HepG2 (cell line): ENCODE measurements around the gene NAGS. TPM values are rescaled to one million over a fixed set of nuclear protein-coding genes. Genes with fewer than 3 reads are reported as not detected.

Experiments used
- ATAC-seq: fragments of 200-7000 bp; cut with Tn5 transposase; 3 replicates; pipeline ENCODE4 v1.9.1; 2020; ENCODE audit warnings: mild to moderate bottlenecking, moderate library complexity
- BruUV-seq: library from RNA; stranded (reverse); fragments of 400-500 nt; replicated peaks from 2 replicates; lab custom pipeline; 2021; lab: Mats Ljungman, UMichigan
- CTCF ChIA-PET: fragments of 300-600 bp; formaldehyde crosslinking; extraction: SDS; loops from one replicate; lab custom pipeline; 2021; ENCODE audit warnings: low total read pairs, inconsistent platforms, low intra/inter-chr PET ratio; lab: Yijun Ruan, JAX
- POLR2A ChIA-PET: fragments of 350-600 bp; sonication (Branson Sonifier 250); formaldehyde crosslinking; loops from one replicate; lab custom pipeline; 2020; ENCODE audit warnings: antibody characterized with exemption, inconsistent platforms; lab: Yijun Ruan, JAX
- DNase-seq: peaks from one replicate; pipeline ENCODE4 v3.0.0-alpha.2; 2015; ENCODE audit warnings: low spot score
- FAIRE-seq: peaks from 3 replicates; lab custom pipeline; 2011; peaks lifted over from hg19 to GRCh38; lab: Jason Lieb, UNC
- H2AFZ ChIP-seq: one replicate; pipeline ENCODE4 v1.6.1; 2011; ENCODE audit warnings: low read length, inconsistent platforms
- H3K27ac ChIP-seq: fragments of 300-600 bp; 3 replicates; pipeline ENCODE4 v1.8.0; 2011; ENCODE audit warnings: mixed run types, mild to moderate bottlenecking, mixed read lengths, low read length, inconsistent platforms; ENCODE audit not compliant: insufficient read depth; ENCODE audit errors: extremely low read length
- H3K27me3 ChIP-seq, 2 experiments: fragments of 200-600 bp in 1 of 2; 2 replicates in 1 of 2; 3 replicates in 1 of 2; pipeline versions ENCODE4 v1.6.0 to v1.8.0; 2011; ENCODE audit warnings: low read length in 2 of 2, mild to moderate bottlenecking in 2 of 2, moderate library complexity in 2 of 2, inconsistent platforms in 1 of 2; ENCODE audit not compliant: insufficient read depth in 2 of 2, control insufficient read depth in 1 of 2
- H3K36me3 ChIP-seq, 2 experiments: fragments of 200-600 bp in 1 of 2; replicated peaks in 1 of 2; 2 replicates in 1 of 2; 3 replicates in 1 of 2; pipeline versions ENCODE4 v1.5.1 to v1.8.0; 2011; ENCODE audit warnings: low read length in 2 of 2, inconsistent platforms in 1 of 2; ENCODE audit not compliant: insufficient read depth in 2 of 2, control insufficient read depth in 1 of 2
- H3K4me1 ChIP-seq: 2 replicates; pipeline ENCODE4 v1.5.1; 2012; ENCODE audit warnings: low read length, inconsistent platforms; ENCODE audit not compliant: insufficient read depth
- H3K4me2 ChIP-seq: 2 replicates; pipeline ENCODE4 v1.6.0; 2011; ENCODE audit warnings: low read depth, low read length, inconsistent platforms
- H3K4me3 ChIP-seq, 3 experiments: fragments of 200-600 bp in 1 of 3; sonication (generic), shearing (Covaris generic) in 1 of 3; replicated peaks in 1 of 3; 2 replicates each; pipeline ENCODE4 v1.5.1; 2011 to 2016; ENCODE audit warnings: low read length in 3 of 3, inconsistent platforms in 2 of 3, low read depth in 2 of 3, mild to moderate bottlenecking in 2 of 3, control low read depth in 1 of 3, mixed read lengths in 1 of 3; ENCODE audit not compliant: insufficient read depth in 1 of 3
- H3K79me2 ChIP-seq: one replicate; pipeline ENCODE4 v1.6.1; 2011; ENCODE audit warnings: low read length, inconsistent platforms; ENCODE audit not compliant: insufficient read depth
- H3K9ac ChIP-seq: 2 replicates; pipeline ENCODE4 v1.6.0; 2011; ENCODE audit warnings: mild to moderate bottlenecking, low read depth, low read length, inconsistent platforms; ENCODE audit not compliant: insufficient read depth
- H3K9me3 ChIP-seq: 2 replicates; pipeline ENCODE4 v1.5.1; 2012; ENCODE audit warnings: mild to moderate bottlenecking, low read length
- H4K20me1 ChIP-seq: 2 replicates; pipeline ENCODE4 v1.6.0; 2011; ENCODE audit warnings: inconsistent platforms, mild to moderate bottlenecking, low read length, moderate library complexity; ENCODE audit not compliant: insufficient read depth
- BORCS8-MEF2B ChIP-seq: sonication (generic); formaldehyde crosslinking; IDR thresholded peaks from 2 replicates; pipeline ENCODE4 v1.8.0; 2022; ENCODE audit warnings: mild to moderate bottlenecking, missing genetic modification reagents
- E2F2 ChIP-seq: sonication (generic); formaldehyde crosslinking; IDR thresholded peaks from 2 replicates; pipeline ENCODE4 v1.4.0; 2020; ENCODE audit warnings: missing genetic modification reagents, borderline replicate concordance
- MAX ChIP-seq: IDR thresholded peaks from 2 replicates; pipeline ENCODE4 v1.6.1; 2012; ENCODE audit warnings: inconsistent platforms
- MTERF4 ChIP-seq: sonication (generic); formaldehyde crosslinking; IDR thresholded peaks from 2 replicates; pipeline ENCODE4 v1.8.0; 2023; ENCODE audit warnings: mild to moderate bottlenecking, missing genetic modification reagents
- NCOR1 ChIP-seq: fragments of 200-600 bp; sonication (generic); IDR thresholded peaks from 2 replicates; pipeline ENCODE4 v1.7.0; 2017; ENCODE audit warnings: antibody characterized with exemption, low read length, borderline replicate concordance
- PRDM10 ChIP-seq: sonication (generic); formaldehyde crosslinking; IDR thresholded peaks from 2 replicates; pipeline ENCODE4 v1.4.0; 2020; ENCODE audit warnings: low read depth, missing genetic modification reagents
- ZNF260 ChIP-seq: sonication (generic); formaldehyde crosslinking; IDR thresholded peaks from 2 replicates; pipeline ENCODE4 v1.4.0; 2020; ENCODE audit warnings: missing genetic modification reagents, low read depth, mild to moderate bottlenecking, borderline replicate concordance
- ZNF546 ChIP-seq: sonication (generic); formaldehyde crosslinking; conservative IDR thresholded peaks from 2 replicates; pipeline ENCODE4 v1.8.1; 2023; ENCODE audit warnings: mild to moderate bottlenecking, missing genetic modification reagents
- ZNF800 ChIP-seq: sonication (generic); formaldehyde crosslinking; IDR thresholded peaks from 2 replicates; pipeline ENCODE4 v1.4.0; 2020; ENCODE audit warnings: missing genetic modification reagents
- WGBS: methylation state at CpG from one replicate; pipeline ENCODE4 v1.1.6; 2017; ENCODE audit warnings: low lambda C conversion rate; 5-methylcytosine and 5-hydroxymethylcytosine counted together
- in situ Hi-C: cut with HindIII; loops from 2 replicates; pipeline ENCODE4 v1.10.0; 2017; ENCODE audit warnings: low pct_unique_long_range_greater_than_20kb; ENCODE audit not compliant: extremely low pct_ligation_motif_present
- intact Hi-C: fragments of 100-400 bp; cut with micrococcal nuclease; formaldehyde crosslinking; loops from one replicate; pipeline ENCODE4 v1.10.0; 2022; ENCODE audit not compliant: unreplicated experiment
- polyA plus RNA-seq, 8 experiments: library from polyadenylated mRNA; depleted of rRNA in 3 of 8; stranded (reverse) in 7 of 8; unstranded in 1 of 8; fragments of >200 nt; fragmentation: Illumina TruSeq in 4 of 8; extraction: Trizol in 4 of 8; gene quantifications; 2 replicates each; pipeline versions ENCODE4 v1.2.1 to v1.2.3, GENCODE V29; 2011 to 2016; ENCODE audit warnings: low read depth in 4 of 8, missing spikeins in 1 of 8, mixed read lengths in 1 of 8; ENCODE audit not compliant: insufficient read depth in 1 of 8
- total RNA-seq, 5 experiments: library from RNA; depleted of rRNA; stranded (reverse); fragments of >200 nt; fragmentation: Illumina TruSeq; extraction: Trizol; gene quantifications; 2 replicates each; pipeline ENCODE4 v1.2.3, GENCODE V29; 2016; ENCODE audit warnings: low read depth in 1 of 5

Gene NAGS
- total and polyA plus RNA-seq, 2 of the 13 experiments (the other 11 are each of a cell fraction or from before 2014, with no cell fraction given): 4.3 to 5.1 TPM

GRCh38 chr17:44011876-44012275 is 7.5 kb downstream of the NAGS start:
- Histone ChIP-seq H3K27ac (no peak overlapping the region), H3K4me2 (no peak overlapping the region), H3K9ac (no peak overlapping the region), H2AFZ (no peak overlapping the region), H3K9me3 (no peaks in the 10 kb centered on the region), H3K4me3 (no peak overlapping the region), H3K27me3 (no peaks in the 10 kb centered on the region; a peak in 1 of 5 replicates), H4K20me1 (no peaks in the 10 kb centered on the region), H3K4me1 (peaks cover 40% of the 10 kb centered on the region), H3K79me2 (peaks cover 8% of the 10 kb centered on the region), H3K36me3 (peaks cover 3 to 17% of the 10 kb centered on the region in 2 experiments; a peak in 3 of 5 replicates)
- ChIA-PET CTCF (no interaction called here), POLR2A (interaction anchor here (0.8 to 3.0 kb wide), 3 partner anchors 10 to 54 kb away, joined by 3 to 17 read pairs (median 5); partner anchors contain the start of gene LSM12)
- intact Hi-C loops (no loop called here), in situ Hi-C loops (no loop called here)
- DNase-seq: no peak
- no TSS peak for BruUV-seq
- no peak for TF ChIP-seq ZNF546
- ATAC-seq: no peak
- WGBS: 100% methylated on average over 4 of the region's 9 CpGs
- no peak for FAIRE-seq

- ChIA-PET POLR2A (interaction anchor here (0.8 to 1.5 kb wide), 4 partner anchors 10 to 54 kb away, joined by 3 to 5 read pairs (median 4); partner anchors contain the start of gene LSM12), CTCF (no interaction called here)
- Histone ChIP-seq H3K27ac (no peak overlapping the region), H2AFZ (no peak overlapping the region), H3K9ac (no peak overlapping the region), H3K4me3 (no peak overlapping the region), H4K20me1 (no peaks in the 10 kb centered on the region), H3K27me3 (no peaks in the 10 kb centered on the region; a peak in 1 of 5 replicates), H3K36me3 (peaks cover 3 to 17% of the 10 kb centered on the region in 2 experiments; a peak in 3 of 5 replicates), H3K4me2 (no peak overlapping the region), H3K79me2 (peaks cover 8% of the 10 kb centered on the region), H3K9me3 (no peaks in the 10 kb centered on the region), H3K4me1 (peaks cover 40% of the 10 kb centered on the region)
- WGBS: 91% methylated on average over 3 of the region's 3 CpGs
- ATAC-seq (no peak), FAIRE-seq (no peak), DNase-seq (no peak)
- in situ Hi-C loops (no loop called here), intact Hi-C loops (no loop called here)
- BruUV-seq: no TSS peak
- TF ChIP-seq MAX (no peak), NCOR1 (no peak), ZNF260 (no peak), ZNF800 (CRISPR knock-in tag) (no peak), BORCS8-MEF2B (CRISPR knock-in tag) (no peak), E2F2 (no peak), PRDM10 (CRISPR knock-in tag) (no peak), MTERF4 (CRISPR knock-in tag) (no peak)
These were observed 8.0 kb downstream of the NAGS start for GRCh38 chr17:44012391-44012790.
